GM18907 (cell line): ENCODE measurements around the gene SH3GL1.
"Not testable (repeated sequence)": the region's sequence is repeated elsewhere in the genome, so short reads cannot be mapped to it uniquely, and the experiment has no call there.

Experiments used
- ATAC-seq: cut with Tn5 transposase; IDR thresholded peaks from one replicate; pipeline ENCODE4 v1.9.1; 2021; ENCODE audit warnings: mild to moderate bottlenecking, moderate library complexity; ENCODE audit not compliant: unreplicated experiment

The SH3GL1 gene

DNA sequence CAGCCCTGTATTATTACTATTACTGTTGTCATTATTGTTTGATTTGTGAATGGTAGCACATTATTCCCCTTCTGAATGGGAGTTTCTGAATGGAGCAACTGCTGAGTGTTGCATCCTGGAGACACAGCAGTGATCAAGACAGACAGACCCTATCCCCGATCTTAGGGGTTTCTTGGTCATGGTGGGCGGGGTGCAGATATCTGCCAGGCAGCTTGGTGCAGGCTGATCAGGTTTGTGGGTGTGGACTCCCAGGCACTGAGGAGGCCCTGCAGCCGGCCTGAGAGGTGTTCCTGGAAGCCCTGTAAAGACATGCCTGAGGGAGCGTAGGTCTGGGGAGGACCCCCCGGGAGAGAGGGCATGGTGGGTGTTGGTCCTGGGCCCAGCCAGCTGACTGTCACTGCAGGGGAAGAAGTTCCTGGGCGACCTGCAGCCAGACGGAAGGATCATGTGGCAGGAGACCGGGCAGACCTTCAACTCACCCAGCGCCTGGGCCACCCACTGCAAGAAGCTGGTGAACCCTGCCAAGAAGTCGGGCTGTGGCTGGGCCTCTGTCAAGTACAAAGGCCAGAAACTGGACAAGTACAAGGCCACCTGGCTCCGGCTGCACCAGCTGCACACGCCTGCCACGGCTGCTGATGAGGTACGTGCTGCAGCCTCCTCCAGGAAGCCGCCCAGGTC is 54.9 kb downstream of the SH3GL1 start:
- ATAC-seq, result no peak

DNA sequence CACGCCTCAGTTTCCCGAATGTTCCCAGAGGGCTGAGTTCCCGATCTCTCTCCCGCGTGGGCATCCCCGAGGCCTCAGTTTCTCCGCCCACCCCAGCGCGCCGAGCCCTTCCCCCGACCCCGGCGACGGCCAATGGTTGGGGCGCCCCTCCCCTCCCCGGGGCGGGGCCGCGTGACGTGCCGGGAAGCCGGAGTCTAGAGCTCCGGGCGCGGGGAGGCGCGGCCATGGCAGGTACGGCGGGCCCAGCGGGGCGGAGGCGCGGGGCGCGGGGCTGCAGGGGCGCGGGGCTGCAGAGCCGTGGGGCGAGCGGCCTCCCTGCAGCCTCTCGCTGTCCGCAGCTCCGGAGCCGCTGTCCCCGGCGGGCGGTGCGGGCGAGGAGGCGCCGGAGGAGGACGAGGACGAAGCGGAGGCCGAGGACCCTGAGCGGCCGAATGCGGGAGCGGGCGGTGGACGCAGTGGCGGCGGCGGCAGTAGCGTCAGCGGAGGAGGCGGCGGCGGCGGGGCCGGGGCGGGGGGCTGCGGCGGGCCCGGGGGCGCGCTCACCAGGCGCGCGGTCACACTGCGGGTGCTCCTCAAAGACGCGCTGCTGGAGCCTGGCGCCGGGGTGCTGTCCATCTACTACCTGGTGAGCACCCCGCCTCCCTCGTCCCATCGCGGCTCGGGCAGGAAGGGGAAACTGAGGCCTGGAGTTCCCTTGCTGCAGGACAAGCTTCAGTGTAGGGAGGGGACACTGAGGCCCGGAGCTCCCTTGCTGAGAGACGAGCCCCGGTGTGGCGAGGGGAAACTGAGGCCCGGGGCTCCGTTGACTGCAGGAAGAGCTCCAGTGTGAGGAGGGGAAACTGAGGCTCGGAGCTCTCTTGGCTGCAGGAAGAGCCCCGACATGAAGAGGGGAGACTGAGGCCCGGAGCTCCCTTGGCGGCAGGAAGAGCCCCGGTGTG is 56.7 kb downstream of the SH3GL1 start, which contains the start of gene MPND:
TSS of gene MPND (plus strand) at position 193 of the 938 bp plus-strand sequence. CDS start at position 225, 32 bp downstream.
- peak; percentile 55 for ATAC-seq

DNA sequence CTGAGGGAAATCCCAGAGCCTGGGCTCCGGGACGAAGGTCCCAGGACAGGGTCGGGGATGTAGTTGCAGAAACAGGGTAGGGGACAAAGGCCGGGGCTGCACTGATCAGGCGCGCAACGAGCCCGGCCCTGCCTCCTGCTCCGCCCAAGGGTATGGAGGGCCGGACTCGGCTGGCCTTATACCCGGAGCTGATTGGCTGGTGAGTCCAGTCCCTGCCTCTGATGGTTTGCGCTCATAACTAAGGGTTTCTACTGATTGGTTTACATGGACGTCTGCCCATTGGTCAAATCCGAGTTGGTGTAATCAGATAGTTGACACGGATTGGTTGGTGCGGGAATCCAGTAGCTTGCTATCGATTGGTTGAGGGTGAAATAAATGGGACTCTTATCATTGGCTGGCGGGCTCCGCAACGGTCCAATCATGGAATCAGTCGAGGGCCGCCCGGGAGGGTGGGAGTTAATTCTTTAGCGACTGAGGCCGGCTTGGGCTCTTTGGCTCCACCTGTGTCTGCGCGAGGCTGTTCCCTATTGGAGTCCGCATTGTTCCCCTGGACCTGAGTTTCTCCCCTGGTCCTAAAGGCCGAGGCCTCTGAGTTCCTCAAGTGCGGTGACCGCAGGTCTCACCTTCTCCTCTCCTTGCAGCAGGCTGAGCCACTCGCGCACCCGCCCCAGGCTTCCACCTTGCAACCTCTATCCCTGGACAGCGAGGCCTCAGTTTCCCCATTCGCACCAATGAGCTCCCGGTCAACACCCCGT is 57.6 kb downstream of the SH3GL1 start:
- ATAC-seq, result peak; percentile 86

DNA sequence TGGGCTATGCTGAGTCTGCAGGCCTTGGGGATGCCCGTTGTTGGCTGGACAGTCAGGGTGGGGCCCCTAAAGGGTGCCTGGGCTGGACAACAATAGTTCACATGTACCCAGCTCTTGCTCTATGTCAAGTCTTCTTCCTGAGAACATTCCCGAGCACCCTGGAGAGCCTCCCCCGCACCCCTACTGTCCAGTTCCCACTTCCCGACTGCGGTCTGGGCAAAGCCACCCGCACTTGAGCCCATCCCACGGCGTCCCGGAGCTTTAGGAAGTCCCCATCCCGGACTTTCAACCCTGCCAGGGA is 58.1 kb downstream of the SH3GL1 start:
- no peak for ATAC-seq

DNA sequence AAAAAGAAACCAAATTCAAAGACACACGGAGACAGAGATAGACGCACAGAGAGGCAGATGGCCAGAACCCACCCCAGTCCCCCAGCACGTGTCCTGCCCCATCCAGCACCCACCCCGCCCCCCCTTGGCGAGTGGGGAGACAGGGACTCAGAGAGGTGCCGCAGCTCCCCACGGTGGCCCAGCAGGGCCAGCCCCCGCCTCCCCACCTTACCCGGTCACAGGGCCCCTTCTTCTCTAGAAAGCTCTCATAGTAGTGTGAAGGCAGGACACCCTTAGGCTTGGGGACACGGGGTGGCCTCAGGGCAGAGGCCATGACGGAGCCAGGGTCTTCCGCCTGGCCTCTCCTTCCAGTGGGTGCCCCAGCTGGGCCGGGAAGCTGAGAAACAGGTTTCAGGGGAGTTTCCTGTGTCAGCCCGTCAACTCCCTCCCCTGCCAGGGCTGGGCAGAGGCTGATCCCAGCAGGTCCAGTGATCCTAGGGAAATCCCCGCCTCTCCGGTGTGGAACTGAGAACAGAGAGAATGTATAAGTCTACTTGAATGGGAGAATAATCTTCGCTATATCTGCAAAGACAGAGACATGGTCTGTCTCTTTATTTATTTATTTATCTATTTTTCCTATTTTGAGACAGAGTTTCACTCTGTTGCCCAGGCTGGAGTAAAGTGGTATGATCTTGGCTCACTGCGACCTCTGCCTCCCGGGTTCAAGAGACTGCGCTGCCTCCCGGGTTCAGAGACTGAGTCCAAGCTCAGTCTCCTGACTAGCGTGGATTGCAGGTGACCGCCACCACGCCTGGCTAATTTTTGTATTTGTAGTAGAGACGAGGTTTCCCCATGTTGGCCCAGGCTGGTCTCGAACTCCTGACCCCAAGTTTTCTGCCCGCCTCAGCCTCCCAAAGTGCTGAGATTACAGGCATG is 61.6 kb downstream of the SH3GL1 start, which contains the start of gene STAP2:
TSS of gene STAP2 (minus strand) at position 387 of the 915 bp plus-strand sequence. CDS start at position 313, 74 bp downstream.
- ATAC-seq, result no peak

DNA sequence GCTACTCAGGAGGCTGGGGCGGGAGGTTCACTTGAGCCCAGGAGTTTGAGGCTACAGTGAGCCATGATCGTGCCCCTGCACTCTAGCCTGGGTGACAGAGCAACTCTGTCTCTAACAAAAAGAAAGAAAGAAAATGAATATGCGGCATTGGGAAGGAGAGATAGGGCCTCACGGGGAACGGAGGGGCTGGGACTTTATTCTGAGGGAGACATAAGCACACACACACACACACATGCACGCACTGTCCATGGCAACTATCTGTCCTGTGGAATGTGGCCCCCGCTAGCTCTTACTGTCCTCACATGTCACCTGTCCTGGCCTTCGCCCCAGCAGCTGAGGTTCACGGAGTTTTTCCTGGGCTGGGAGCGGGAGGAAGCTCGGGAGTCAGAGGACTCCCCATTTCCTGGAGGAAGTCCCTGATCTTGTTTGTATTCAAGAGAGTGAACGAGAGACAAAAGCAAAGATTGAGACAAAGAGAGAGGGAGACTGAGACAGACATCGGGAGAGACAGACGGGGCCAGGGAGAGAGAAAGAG is 62.4 kb downstream of the SH3GL1 start:
- no peak for ATAC-seq

DNA sequence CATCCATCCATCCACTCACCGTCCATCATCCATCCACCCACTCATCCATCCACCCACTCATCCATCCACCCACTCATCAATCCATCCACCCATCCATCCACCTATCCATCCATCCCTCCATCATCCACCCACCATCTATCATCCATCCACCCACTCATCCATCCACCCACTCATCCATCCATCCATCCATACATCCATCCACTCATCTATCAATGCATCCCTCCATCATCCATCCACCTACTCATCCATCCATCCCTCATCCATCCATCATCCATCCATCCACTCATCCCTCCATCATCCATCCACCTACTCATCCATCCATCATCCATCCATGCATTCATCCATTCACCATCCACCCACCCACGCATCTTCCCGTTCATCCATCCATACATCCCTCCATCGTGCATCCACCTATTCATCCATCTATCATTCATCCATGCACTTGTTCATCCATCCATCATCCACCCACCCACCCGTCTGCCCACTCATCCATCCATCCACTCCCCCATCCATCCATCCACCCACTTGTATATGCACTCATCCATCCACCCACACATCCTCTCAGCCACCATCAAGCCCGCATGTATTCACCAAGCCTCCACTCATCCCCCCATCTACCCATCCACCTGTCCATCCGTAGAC is 65.3 kb downstream of the SH3GL1 start:
- no peak for ATAC-seq

DNA sequence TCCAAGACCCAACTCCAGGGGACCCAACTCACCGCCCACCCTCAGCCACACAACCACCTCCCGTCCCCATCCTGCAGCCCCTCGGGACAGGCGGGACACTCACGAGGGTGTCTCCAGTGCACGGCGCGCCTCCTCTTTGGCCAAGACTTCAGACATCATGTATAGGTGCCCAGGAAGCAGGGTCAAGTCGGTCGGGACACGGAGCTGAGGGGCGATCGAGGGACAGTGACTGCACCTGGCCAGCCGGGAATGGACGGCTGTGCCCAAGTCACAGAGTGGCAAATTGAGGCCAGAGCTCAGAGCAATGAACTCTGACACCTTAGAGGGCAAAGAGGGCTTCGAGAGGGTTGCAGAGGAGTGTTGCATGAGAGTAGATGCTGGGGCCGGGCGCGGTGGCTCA is 70.5 kb downstream of the SH3GL1 start:
- no peak for ATAC-seq

DNA sequence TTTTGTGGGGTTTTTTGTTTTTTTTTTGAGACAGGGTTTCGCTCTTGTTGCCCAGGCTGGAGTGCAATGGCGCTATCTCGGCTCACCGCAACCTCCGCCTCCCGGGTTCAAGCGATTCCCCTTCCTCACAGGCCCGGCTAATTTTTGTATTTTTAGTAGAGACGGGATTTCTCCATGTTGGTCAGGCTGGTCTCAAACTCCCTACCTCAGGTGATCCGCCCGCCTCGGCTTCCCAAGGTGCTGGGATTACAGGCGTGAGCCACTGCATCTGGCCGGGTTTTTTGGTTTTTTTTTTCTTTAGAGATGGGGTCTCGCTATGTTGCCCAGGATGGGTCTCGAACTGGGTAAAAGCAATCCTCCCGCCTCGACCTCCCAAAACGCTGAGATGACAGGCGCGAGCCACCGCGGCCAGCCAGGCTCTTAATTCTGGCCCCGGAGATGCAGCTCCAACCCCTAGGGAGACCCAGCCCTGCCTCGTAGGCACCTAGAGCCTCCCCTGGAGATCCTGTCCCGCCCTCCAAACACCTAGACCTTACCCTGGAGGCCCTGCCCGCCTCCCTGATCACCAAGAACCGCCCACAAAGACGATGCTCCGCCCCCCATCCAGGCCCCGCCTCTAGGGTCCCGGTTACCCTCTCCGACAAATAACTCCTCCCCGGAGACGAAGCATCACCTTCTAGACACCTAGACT is 71.2 kb downstream of the SH3GL1 start:
- not testable (repeated sequence) for ATAC-seq

DNA sequence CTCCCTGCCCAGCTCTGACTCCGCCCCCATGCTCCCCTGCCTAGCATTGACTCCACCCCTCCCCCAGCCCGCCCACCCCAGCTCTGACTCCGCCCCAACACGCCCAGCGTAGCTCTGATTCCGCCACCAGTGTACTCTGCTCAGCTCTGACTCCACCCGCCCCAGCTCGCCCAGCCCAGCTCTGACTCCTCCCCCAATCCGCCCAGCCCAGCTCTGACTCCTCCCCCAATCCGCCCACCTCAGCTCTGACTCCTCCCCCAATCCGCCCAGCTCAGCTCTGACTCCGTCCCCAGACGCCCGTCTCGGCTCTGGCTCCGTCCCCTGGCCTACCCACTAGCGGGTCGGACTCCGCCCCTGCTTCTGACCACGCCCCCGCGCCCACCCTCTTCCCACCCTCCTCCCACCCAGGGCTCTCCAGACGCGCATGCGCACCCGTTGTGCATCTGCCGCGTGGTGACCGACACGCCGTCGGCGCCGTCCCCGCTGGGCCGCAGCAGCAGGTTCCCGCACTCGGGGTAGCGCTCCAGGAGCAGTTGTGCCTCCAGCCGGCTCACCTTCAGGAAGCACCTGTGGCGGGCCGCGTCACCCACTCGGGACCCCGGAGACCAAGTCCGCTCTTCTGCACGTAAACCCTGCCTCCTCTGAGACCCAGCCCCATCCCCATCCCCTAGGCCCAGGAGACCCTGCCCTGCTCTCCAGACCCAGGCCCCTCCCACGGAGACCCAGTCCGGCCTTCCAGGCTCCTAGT is 71.9 kb downstream of the SH3GL1 start:
- peak; percentile 68 for ATAC-seq

DNA sequence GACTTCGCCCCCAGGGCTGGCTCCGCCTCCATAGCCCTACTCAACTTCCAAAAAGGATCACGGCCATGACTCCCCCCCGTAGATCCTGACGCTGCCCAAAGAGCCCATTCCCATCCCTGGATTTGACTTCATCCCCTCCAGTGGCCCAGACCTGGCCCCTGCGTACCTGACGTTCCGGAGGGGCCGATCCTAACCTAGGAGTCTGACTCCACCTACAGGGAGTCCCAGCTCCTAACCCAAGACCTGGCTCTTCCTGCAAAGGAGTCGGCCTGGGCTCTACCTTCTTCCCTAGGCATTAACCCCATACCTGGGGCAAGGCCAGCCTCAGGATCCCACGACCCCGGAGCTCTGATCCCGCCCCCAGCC is 72.5 kb downstream of the SH3GL1 start:
- ATAC-seq, result no peak

DNA sequence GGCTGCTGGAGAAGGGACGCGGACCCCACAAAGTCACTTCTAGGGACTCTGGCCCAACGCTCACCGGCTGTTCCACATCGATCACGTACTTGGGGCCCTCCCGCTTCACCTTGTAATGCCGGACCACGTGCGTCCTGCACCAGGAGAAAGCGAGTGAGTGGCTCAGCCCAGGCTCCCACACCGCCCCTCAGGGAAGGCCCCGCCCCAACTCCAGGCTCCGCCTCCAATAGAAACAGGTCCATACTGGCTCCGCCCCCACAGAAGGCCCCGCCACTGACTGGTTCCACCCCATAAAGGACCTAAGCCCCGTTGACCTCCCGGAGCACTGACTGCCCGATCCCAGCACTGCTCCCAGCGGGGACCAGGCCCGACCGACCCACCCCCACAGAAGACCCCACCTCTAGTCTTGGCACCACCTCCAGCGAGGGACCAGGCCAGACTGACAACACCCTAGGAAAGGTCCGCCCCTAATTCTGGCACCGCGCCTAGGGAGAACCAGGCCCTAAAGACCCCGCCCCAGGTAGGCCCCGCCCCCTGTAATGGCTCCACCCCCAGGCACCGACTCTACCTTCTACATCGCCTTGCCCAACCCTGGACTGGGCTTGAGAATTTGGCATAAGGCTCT is 73.0 kb downstream of the SH3GL1 start:
- ATAC-seq, result no peak

DNA sequence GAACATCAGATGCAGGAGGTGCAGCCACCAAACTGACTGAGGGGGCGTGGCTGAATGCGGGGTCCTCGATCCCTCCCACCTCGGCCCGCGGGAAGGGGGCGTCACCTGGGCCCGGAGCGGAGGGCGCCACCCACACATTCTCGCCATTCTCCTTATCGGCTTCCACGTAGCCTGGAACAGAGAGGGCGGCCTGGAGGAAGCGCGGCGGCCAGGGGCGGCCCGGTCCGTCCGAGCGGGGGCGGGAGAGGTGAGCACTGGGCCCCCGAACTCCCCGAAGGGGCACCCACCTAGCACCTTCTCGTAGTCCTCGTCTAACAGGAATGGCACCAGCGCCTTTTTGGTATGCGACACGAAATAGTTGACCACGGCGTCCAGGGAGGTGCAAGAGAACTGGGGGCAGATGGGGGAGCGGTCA is 73.5 kb downstream of the SH3GL1 start:
- ATAC-seq, result no peak

DNA sequence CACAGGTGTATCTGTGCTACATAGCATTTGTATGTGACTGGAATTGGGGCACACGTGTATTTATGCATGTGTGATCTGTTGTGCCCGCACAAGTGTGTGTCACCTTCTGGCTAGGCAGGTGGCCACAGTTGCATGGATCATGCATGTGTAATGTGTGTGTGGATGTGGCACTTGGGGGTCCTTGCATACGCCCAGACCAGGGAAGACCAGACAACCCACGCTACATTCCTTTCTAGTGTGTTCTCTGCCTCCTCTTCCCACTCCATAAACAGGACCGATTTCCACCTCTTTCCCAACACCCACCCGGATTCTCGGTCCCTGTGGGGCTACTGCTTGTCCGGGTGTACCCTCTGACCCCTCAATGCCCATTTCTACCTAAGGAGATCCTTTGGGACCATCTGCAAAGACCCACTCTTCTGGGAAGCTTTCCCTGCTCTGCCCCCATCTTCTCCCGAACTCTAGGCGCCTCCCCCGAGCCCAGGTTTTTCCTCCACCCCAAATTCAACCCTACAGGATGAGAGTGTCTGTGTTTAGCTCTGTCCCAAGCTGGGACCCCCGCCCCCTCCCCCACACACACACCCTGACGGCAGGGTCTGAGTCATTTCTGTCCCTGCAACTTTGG is 74.0 kb downstream of the SH3GL1 start:
- no peak for ATAC-seq

DNA sequence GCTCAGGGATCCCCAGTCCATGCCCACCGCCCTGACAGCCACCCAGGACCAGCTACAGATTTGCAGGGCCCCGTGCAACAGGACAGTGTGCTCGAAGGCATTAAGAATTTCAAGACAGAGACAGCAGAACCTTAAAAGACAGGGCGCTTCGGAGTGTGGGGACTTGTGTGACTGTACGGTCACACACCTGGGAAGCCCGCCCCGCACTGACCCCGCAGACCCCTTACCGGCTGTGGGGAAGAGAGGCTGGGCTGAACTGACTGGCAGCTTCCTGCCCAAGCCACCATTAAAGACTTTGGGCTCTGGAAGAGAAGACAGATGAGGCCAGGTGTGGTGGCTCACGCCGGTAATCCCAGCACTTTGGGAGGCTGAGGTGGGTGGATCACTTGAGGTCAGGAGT is 76.1 kb downstream of the SH3GL1 start:
- no peak for ATAC-seq

DNA sequence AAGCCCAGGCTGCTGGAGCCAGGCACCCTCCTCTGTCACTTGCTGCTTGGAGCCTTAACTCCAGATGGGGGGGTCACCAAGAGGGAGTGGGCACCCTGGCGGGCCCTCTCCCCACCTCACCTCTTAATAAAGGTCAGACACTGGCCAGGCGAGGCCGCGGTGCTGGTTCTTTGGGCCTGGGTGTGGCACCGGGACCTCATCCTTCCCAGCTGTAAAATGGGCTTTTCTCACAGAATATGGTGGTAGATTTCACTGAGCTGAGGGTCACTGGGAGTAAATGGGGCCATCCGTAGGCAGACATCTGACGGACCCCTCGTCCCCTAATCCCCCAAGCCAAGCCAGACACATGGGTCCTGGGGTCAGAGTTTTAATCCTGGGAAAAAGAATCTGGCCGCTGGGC is 76.7 kb downstream of the SH3GL1 start:
- ATAC-seq, result no peak

DNA sequence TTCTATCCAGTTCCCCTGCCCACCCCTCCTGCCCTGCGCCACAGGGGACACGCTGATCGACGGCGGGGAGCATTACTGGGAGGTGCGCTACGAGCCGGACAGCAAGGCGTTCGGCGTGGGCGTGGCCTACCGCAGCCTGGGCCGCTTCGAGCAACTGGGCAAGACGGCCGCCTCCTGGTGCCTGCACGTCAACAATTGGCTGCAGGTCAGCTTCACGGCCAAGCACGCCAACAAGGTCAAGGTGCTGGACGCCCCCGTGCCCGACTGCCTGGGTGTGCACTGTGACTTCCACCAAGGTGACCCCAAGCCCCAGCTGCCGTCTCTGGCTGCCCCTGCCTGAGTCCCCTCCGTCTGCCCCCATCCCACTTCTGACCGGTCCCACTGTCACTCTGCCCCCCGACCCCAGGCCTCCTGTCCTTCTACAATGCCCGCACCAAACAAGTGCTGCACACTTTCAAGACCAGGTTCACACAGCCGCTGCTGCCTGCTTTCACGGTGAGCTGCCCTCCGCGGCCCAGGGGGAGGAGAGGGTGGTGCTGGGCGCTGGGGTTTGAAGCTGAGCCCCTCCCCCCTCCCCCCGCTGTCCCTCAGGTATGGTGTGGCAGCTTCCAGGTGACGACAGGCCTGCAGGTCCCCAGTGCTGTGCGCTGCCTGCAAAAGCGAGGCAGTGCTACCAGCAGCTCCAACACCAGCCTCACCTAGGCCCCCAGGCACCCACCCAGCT is 77.2 kb downstream of the SH3GL1 start:
- ATAC-seq, result no peak
